Caco-2 (cell line): ENCODE results near the gene COQ10B. TPM values are rescaled to one million over a fixed set of nuclear protein-coding genes. Genes with fewer than 3 reads are reported as not detected.

Experiments used
- BruUV-seq: library from RNA; stranded (reverse); fragments of 400-500 nt; replicated peaks from 2 replicates; lab custom pipeline; 2021; lab: Mats Ljungman, UMichigan
- CTCF ChIA-PET: fragments of 300-600 bp; sonication (Branson Sonifier 250); formaldehyde crosslinking; loops from one replicate; lab custom pipeline; 2022; ENCODE audit warnings: antibody characterized with exemption; lab: Charles Lee
- POLR2A ChIA-PET: fragments of 300-600 bp; sonication (Branson Sonifier 250); formaldehyde crosslinking; loops from one replicate; lab custom pipeline; 2022; ENCODE audit warnings: antibody characterized with exemption; lab: Charles Lee
- DNase-seq, 2 experiments: peaks; one replicate each; pipeline versions ENCODE4 v3.0.0 to v3.0.0-alpha.2; 2020 to 2022
- H3K27me3 ChIP-seq: replicated peaks from 2 replicates; pipeline ENCODE4 v1.6.0; 2011; ENCODE audit warnings: low read length; ENCODE audit not compliant: control insufficient read depth, insufficient read depth
- H3K36me3 ChIP-seq: 2 replicates; pipeline ENCODE4 v1.5.1; 2011; ENCODE audit warnings: low read length; ENCODE audit not compliant: control insufficient read depth, insufficient read depth
- H3K4me1 ChIP-seq: fragments of 250-450 bp; sonication (Bioruptor Pico); 2 replicates; pipeline ENCODE4 v1.5.1; 2020; ENCODE audit warnings: mild to moderate bottlenecking
- H3K4me3 ChIP-seq: 2 replicates; pipeline ENCODE4 v1.5.1; 2011; ENCODE audit warnings: low read depth, mild to moderate bottlenecking, control low read depth, low read length
- H3K9me3 ChIP-seq: fragments of 250-450 bp; sonication (Bioruptor Pico); 2 replicates; pipeline ENCODE4 v1.5.1; 2020; ENCODE audit warnings: mild to moderate bottlenecking, moderate library complexity
- H3K27ac Mint-ChIP-seq: one replicate; pipeline ENCODE4 v1.8.0; 2022; ENCODE audit warnings: mixed read lengths; ENCODE audit not compliant: unreplicated experiment
- H3K27me3 Mint-ChIP-seq: one replicate; pipeline ENCODE4 v1.8.0; 2022; ENCODE audit warnings: mixed read lengths; ENCODE audit not compliant: insufficient read depth, unreplicated experiment
- H3K36me3 Mint-ChIP-seq: one replicate; pipeline ENCODE4 v1.8.0; 2022; ENCODE audit warnings: mild to moderate bottlenecking, mixed read lengths; ENCODE audit not compliant: insufficient read depth, unreplicated experiment
- H3K4me1 Mint-ChIP-seq: one replicate; pipeline ENCODE4 v1.8.0; 2022; ENCODE audit warnings: low read depth, mixed read lengths; ENCODE audit not compliant: unreplicated experiment
- H3K4me3 Mint-ChIP-seq: one replicate; pipeline ENCODE4 v1.8.0; 2022; ENCODE audit warnings: mild to moderate bottlenecking, moderate library complexity, mixed read lengths; ENCODE audit not compliant: unreplicated experiment
- H3K9me3 Mint-ChIP-seq: one replicate; pipeline ENCODE4 v1.8.0; 2022; ENCODE audit warnings: mixed read lengths; ENCODE audit not compliant: unreplicated experiment
- CTCF ChIP-seq, 2 experiments: fragments of 200-600 bp in 1 of 2; IDR thresholded peaks; 1 replicate in 1 of 2; 2 replicates in 1 of 2; pipeline versions ENCODE4 v1.5.1 to v1.8.0; 2011 to 2022; ENCODE audit warnings: antibody characterized with exemption in 1 of 2, control low read depth in 1 of 2, inconsistent platforms in 1 of 2, low read depth in 1 of 2, low read length in 1 of 2, mild to moderate bottlenecking in 1 of 2, moderate library complexity in 1 of 2; ENCODE audit not compliant: insufficient read depth in 1 of 2, severe bottlenecking in 1 of 2, unreplicated experiment in 1 of 2
- intact Hi-C: fragments of 100-400 bp; cut with micrococcal nuclease; formaldehyde crosslinking; loops from one replicate; pipeline ENCODE4 v1.10.0; 2022; ENCODE audit not compliant: unreplicated experiment
- total RNA-seq: library from RNA; stranded (reverse); gene quantifications from 2 replicates; pipeline ENCODE4 v1.2.3, GENCODE V29; 2022

The COQ10B gene
- total RNA-seq, 1 experiment from 2014 or later, result 22.5 TPM

GRCh38 chr2:197514754-197515153, 61.4 kb downstream of the COQ10B start:
- intact Hi-C loops, result loop anchor here (5.0 kb wide), 2 partner anchors 77 to 193 kb away; partner anchors contain the start of genes MARS2 and SF3B1
- Histone ChIP-seq H3K4me1 (peaks cover 15% of the 10 kb centered on the region), H3K4me3 (peak overlapping the region; percentile 99), H3K9me3 (no peaks in the 10 kb centered on the region), H3K36me3 (no peaks in the 10 kb centered on the region), H3K27me3 (no peaks in the 10 kb centered on the region)
- no peaks in the 10 kb centered on the region for H3K27me3 Mint-ChIP-seq
- peak overlapping the region; percentile 91 for H3K27ac Mint-ChIP-seq
- H3K4me1 Mint-ChIP-seq, result peaks cover 9% of the 10 kb centered on the region
- ChIA-PET POLR2A (interaction anchor here (3.5 kb wide), 1 partner anchor 15 kb away, joined by 36 read pairs; the partner anchor contains the start of genes HSPD1 and HSPE1), CTCF (no interaction called here)
- DNase-seq, result no peak
- BruUV-seq, result no TSS peak
- H3K9me3 Mint-ChIP-seq, result no peaks in the 10 kb centered on the region
- H3K36me3 Mint-ChIP-seq, result peaks cover 12% of the 10 kb centered on the region
- H3K4me3 Mint-ChIP-seq, result peak overlapping the region; percentile 95
- TF ChIP-seq CTCF (IDR thresholded peaks at IDR 0.05; ENCODE audit: insufficient read depth in 1 of 2, low read depth in 1 of 2, low read length in 1 of 2, severe bottlenecking in 1 of 2, unreplicated experiment in 1 of 2), result no peak

GRCh38 chr2:197515315-197515738, 62.0 kb downstream of the COQ10B start:
- BruUV-seq, result TSS peak; percentile 78
- Histone ChIP-seq H3K27me3 (no peaks in the 10 kb centered on the region), H3K9me3 (peaks cover 2% of the 10 kb centered on the region; the same call in 1 of the 2 replicates), H3K36me3 (no peaks in the 10 kb centered on the region), H3K4me1 (peaks cover 15% of the 10 kb centered on the region), H3K4me3 (peak overlapping the region; percentile 99)
- Mint-ChIP-seq H3K4me3 (peak overlapping the region; percentile 95), H3K9me3 (no peaks in the 10 kb centered on the region), H3K4me1 (peaks cover 9% of the 10 kb centered on the region), H3K27ac (peak overlapping the region; percentile 91), H3K27me3 (no peaks in the 10 kb centered on the region), H3K36me3 (peaks cover 17% of the 10 kb centered on the region)
- DNase-seq, result no peak
- ChIA-PET CTCF (interaction anchor here (1.1 to 1.8 kb wide), 2 partner anchors 14 to 62 kb away, joined by 5 to 6 read pairs; no protein-coding TSS in a partner anchor), POLR2A (interaction anchor here (1.3 to 3.5 kb wide), 2 partner anchors 15 to 62 kb away, joined by 10 to 36 read pairs; partner anchors contain the start of genes COQ10B, HSPD1 and HSPE1)
- intact Hi-C loops, result loop anchor here (5.0 kb wide), 2 partner anchors 78 to 192 kb away; partner anchors contain the start of genes MARS2 and SF3B1
- no peak for TF ChIP-seq CTCF (IDR thresholded peaks at IDR 0.05; ENCODE audit: insufficient read depth in 1 of 2, low read depth in 1 of 2, low read length in 1 of 2, severe bottlenecking in 1 of 2, unreplicated experiment in 1 of 2)

DNA sequence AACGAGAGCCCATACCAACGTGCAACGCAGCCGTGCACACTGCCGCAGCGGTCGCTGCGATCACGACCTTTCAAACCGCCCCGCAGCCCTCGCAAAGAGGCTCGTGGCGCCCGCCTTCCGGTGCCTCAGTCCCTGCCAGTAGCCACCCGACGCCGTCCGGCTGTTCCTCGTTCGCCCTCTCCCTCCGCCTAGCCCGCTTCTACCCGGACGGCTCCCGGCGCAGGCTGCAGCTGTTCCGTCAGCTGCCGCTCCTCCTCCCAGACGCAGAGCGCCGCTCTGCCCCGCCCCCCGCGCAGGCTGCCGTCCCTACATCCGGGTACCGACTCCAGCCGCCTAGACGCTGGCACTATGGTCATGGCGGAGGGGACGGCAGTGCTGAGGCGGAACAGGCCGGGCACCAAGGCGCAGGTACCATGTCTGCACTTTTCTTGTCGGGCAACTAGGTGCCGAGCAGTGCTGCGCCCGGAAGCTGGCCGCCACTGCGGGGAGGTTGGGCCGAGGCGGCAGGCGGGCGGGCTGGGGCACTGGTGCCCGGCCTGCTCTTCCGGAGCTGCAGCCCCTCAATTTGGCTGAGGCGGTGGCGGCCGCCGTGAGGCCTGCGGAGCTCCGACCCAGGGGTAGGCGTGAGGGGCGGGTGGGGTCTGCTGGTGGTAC, 62.5 kb downstream of the COQ10B start, which contains the start of gene MOB4:
TSS of gene MOB4 (plus strand) at position 328 of the 654 bp plus-strand sequence. CDS start at position 349, 21 bp downstream.
- Histone ChIP-seq H3K36me3 (no peaks in the 10 kb centered on the region), H3K27me3 (no peaks in the 10 kb centered on the region), H3K4me1 (peaks cover 15% of the 10 kb centered on the region), H3K9me3 (peaks cover 4% of the 10 kb centered on the region; the same call in 1 of the 2 replicates), H3K4me3 (peak within 1 kb of the TSS; percentile 99)
- CTCF ChIA-PET, result interaction anchor here (1.1 to 1.8 kb wide), 2 partner anchors 15 to 63 kb away, joined by 5 to 6 read pairs; no protein-coding TSS in a partner anchor
- DNase-seq, result peak; percentile 96 to 98
- Mint-ChIP-seq H3K4me3 (peak within 1 kb of the TSS; percentile 95), H3K4me1 (peaks cover 9% of the 10 kb centered on the region), H3K9me3 (peaks cover 5% of the 10 kb centered on the region), H3K36me3 (peaks cover 22% of the 10 kb centered on the region), H3K27me3 (no peaks in the 10 kb centered on the region), H3K27ac (peak within 1 kb of the TSS; percentile 91)
- no peak for TF ChIP-seq CTCF (IDR thresholded peaks at IDR 0.05; ENCODE audit: insufficient read depth in 1 of 2, low read depth in 1 of 2, low read length in 1 of 2, severe bottlenecking in 1 of 2, unreplicated experiment in 1 of 2)
- no TSS peak for BruUV-seq
- intact Hi-C loops, result loop anchor here (1.0 to 5.0 kb wide), 3 partner anchors 16 to 191 kb away; partner anchors contain the start of genes HSPE1, MARS2 and SF3B1
- POLR2A ChIA-PET, result interaction anchor here (1.1 to 3.5 kb wide), 3 partner anchors 16 to 81 kb away, joined by 6 to 36 read pairs (median 10); partner anchors contain the start of genes COQ10B, HSPD1, HSPE1 and SF3B1
